GM12864 (cell line): Measurements from ENCODE around the gene IL13RA2.

ENCODE experiments used
- DNase-seq: peaks from one replicate; pipeline ENCODE4 v3.0.0-alpha.2; 2011; ENCODE audit warnings: low read depth
- H3K4me3 ChIP-seq: 2 replicates; pipeline ENCODE4 v1.5.1; 2011; ENCODE audit warnings: mild to moderate bottlenecking, low read depth, low read length, control low read depth
- TF ChIP-seq, protein P1 (sequence below): IDR thresholded peaks from 2 replicates; pipeline ENCODE4 v1.5.1; 2011; ENCODE audit warnings: low read depth, mild to moderate bottlenecking, moderate library complexity, low read length, control low read depth, inconsistent platforms; ENCODE audit errors: missing control alignments

IL13RA2 gene

DNA sequence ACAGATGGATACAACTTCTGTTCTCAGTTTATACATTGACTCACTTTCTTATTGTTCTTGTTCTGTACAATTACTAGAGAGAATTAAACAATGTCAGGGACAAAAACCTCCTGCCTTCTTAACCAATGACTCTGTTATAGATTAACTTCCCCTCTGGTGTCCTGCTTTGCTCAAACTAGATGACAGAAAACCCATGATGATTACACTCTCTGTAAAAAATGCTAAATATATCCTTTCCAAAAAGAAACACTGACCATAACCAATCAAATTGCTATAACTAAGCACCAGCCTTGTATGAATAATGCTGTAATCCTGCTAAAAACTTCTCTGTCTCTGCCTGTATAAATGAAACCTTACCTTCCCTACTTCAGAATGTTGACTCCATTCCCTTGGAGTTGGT lies 29.8 kb upstream of the IL13RA2 start:
- TF ChIP-seq, protein P1, sequence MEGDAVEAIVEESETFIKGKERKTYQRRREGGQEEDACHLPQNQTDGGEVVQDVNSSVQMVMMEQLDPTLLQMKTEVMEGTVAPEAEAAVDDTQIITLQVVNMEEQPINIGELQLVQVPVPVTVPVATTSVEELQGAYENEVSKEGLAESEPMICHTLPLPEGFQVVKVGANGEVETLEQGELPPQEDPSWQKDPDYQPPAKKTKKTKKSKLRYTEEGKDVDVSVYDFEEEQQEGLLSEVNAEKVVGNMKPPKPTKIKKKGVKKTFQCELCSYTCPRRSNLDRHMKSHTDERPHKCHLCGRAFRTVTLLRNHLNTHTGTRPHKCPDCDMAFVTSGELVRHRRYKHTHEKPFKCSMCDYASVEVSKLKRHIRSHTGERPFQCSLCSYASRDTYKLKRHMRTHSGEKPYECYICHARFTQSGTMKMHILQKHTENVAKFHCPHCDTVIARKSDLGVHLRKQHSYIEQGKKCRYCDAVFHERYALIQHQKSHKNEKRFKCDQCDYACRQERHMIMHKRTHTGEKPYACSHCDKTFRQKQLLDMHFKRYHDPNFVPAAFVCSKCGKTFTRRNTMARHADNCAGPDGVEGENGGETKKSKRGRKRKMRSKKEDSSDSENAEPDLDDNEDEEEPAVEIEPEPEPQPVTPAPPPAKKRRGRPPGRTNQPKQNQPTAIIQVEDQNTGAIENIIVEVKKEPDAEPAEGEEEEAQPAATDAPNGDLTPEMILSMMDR: no peak
- no peak overlapping the region for H3K4me3 ChIP-seq
- DNase-seq: no peak

DNA sequence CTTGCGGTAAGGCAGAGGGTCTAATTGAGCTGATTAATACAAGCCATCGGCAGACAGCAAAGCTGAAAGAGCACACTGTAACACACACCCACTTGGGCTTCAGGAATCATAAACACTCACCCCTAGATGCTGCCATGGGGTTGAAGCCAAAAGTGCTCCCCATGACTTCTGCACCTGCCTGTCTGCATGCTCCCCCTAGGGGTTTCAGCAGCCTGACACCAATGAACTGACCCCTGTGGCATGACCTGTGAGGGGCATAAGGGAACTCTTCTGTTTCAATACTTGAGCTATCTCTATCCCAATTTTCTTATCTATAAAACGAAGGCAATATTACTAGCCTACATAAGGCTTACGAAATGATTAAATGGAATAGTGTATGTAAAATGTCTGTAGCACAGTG lies 23.0 kb upstream of the IL13RA2 start:
- no peak overlapping the region for H3K4me3 ChIP-seq
- no peak for DNase-seq
- TF ChIP-seq, protein P1: no peak

DNA sequence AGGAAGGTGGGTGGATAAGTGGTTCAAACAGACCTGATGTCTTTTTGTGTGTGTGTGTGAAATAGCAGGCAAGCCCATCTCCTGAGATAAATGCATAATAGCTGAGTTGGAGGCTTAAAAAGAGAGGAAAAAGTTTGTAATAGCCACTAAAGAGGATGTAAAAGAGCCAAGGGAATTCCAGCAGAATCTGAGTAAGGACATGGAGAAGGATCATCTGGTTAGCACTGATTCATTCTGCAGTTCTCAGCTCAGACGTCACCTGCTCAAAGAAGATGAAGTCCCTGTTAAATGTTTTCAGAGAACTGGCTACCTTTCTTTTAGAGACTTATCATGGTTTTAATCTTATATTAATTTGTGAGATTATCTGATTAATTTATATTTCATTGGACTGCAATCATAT lies 21.0 kb upstream of the IL13RA2 start:
- TF ChIP-seq, protein P1: no peak
- DNase-seq: no peak
- no peak overlapping the region for H3K4me3 ChIP-seq

DNA sequence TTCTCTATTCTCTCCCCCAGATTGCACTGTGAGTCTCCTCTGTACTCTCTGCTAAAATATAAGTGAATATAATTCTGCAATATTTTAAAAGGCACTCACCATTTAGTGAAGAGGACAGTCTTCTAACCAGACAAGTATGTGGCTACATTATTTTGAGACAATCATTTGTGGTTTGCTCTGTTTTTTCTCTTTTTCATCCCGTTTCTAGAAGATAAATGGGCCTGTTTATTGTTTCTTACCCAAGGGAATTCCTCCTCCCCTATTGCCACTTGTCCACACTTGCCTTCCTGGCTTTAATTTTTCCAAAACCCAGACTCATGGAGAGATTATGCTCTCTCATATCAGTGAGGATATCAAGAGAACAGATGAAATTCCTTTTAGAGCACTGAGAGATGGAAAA lies 18.6 kb upstream of the IL13RA2 start:
- no peak overlapping the region for H3K4me3 ChIP-seq
- no peak for DNase-seq
- TF ChIP-seq, protein P1: no peak

DNA sequence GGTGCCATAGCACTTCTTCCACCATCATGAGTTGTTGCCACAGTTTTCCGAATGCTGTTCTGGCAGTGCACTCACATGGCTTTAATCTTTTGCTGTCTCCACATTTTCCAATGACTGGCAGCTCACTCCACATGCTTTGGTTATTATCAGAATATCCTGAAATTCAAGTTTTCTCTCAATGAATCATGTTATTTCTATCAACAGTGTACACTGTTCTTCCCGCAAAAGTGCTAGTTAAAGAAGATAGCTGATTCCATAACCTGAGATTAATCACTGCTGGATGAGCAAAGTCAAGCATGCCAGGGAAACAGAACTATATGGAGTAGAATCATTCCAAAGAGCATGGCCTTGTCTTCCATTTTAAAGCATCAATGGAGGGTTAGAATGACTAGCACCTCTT lies 14.6 kb upstream of the IL13RA2 start:
- H3K4me3 ChIP-seq: no peak overlapping the region
- TF ChIP-seq, protein P1: no peak
- no peak for DNase-seq

DNA sequence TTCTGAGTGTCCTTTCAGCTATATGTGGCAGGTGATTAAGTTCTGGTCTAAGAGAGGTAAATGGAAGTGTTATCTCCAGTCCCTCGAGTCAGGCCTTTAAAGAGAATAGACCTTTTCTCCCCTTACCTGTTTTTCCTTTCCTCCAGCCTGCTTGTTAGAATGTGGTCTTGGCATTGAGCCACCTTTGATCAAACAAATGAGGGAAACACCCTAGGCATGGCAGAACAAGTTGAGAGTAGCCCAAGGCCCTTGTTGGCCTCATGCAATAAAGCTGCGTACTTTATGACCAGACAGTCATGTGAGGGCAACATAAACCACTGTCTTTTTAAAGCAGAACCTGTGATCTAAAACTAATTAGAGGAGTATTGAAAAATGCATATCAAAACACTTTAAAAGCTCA lies 13.2 kb upstream of the IL13RA2 start:
- no peak for DNase-seq
- no peak overlapping the region for H3K4me3 ChIP-seq
- TF ChIP-seq, protein P1: no peak

DNA sequence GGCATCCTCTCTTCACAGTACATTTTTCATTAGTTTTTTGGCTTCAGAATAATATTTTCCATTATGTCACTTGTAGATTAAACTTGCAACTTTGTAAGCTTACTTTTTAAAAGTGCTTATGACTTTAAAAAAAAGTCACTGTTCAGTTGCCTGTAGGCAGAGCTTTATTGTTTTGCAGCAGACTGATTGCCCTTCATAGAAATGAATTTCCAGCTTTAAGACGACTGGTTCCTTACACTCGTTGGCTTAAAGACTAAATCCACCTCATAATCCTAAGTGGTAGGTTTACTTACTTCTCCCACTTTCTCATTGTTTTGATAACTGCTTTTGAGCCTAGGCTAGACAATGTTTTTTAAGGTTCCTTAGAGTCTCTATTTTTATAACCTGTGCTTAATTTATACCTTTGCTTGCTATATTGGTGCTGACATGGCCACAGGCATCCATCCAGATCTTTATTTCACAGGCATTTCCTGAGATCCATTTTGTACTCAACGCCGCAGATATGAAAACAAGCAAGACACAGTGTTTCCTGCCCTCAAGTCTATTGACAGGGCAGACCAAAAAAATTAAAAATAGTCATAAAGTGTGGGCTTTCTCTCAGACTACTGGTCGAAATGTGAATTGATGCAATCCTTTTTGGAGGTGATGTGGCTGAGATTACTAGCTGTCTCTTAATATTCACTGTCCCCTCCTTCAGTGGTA lies 12.6 kb upstream of the IL13RA2 start:
- TF ChIP-seq, protein P1: no peak
- no peak overlapping the region for H3K4me3 ChIP-seq
- DNase-seq: no peak
